Transverse colon (tissue), 4 donors: ENCODE data around the gene AUNIP. TPM values are rescaled to one million over a fixed set of nuclear protein-coding genes. Genes with fewer than 3 reads are reported as not detected.

Experiments
- DNase-seq: peaks from one replicate; pipeline ENCODE4 v3.0.0-alpha.2; 2019
- H3K27ac ChIP-seq, 4 donors: fragments of 200-600 bp; sonication (generic); 2 replicates each; pipeline ENCODE4 v1.5.1; 2016 to 2018; ENCODE audit warnings: inconsistent platforms in 4 of 4
- H3K27me3 ChIP-seq: fragments of 200-600 bp; sonication (generic); 2 replicates; pipeline ENCODE4 v1.5.1; 2017; ENCODE audit warnings: inconsistent platforms
- H3K36me3 ChIP-seq, 4 donors: fragments of 200-600 bp; sonication (generic); 2 replicates each; pipeline ENCODE4 v1.5.1; 2017 to 2019; ENCODE audit warnings: inconsistent platforms in 4 of 4
- H3K4me1 ChIP-seq, 4 donors: fragments of 200-600 bp; sonication (generic); 2 replicates each; pipeline ENCODE4 v1.5.1; 2017 to 2020; ENCODE audit warnings: inconsistent platforms in 4 of 4
- H3K4me3 ChIP-seq, 4 donors: fragments of 200-600 bp; sonication (generic); 1 replicate in 1 of 4; 2 replicates in 3 of 4; pipeline versions ENCODE4 v1.5.1 to v1.6.1; 2017 to 2019; ENCODE audit warnings: inconsistent platforms in 4 of 4
- H3K9me3 ChIP-seq, 2 donors: fragments of 200-600 bp; sonication (generic); 2 replicates each; pipeline ENCODE4 v1.5.1; 2017 to 2019; ENCODE audit warnings: inconsistent platforms in 2 of 2
- CTCF ChIP-seq, 5 experiments: fragments of 200-600 bp in 3 of 5; fragments of 450-650 bp in 2 of 5; sonication (generic) in 3 of 5; IDR thresholded peaks; 1 replicate in 2 of 5; 2 replicates in 3 of 5; pipeline ENCODE4 v1.5.1; 2016 to 2017; ENCODE audit warnings: antibody characterized with exemption in 5 of 5, inconsistent platforms in 3 of 5, mild to moderate bottlenecking in 2 of 5, moderate library complexity in 1 of 5
- EP300 ChIP-seq: sonication (generic); formaldehyde crosslinking; IDR thresholded peaks from one replicate; pipeline ENCODE4 v1.6.1; 2017; ENCODE audit warnings: antibody characterized with exemption, low read depth
- POLR2A ChIP-seq: fragments of 450-650 bp; IDR thresholded peaks from one replicate; pipeline ENCODE4 v1.6.1; 2016; ENCODE audit warnings: antibody characterized with exemption, mild to moderate bottlenecking, moderate library complexity
- POLR2AphosphoS5 ChIP-seq, 3 donors: sonication (generic); formaldehyde crosslinking; IDR thresholded peaks; one replicate each; pipeline ENCODE4 v1.6.1; 2016; ENCODE audit warnings: antibody characterized with exemption in 3 of 3
- WGBS, 2 donors: methylation state at CpG; one replicate each; pipeline ENCODE4 v1.1.5; 2018; ENCODE audit warnings: low coverage in 1 of 2; 5-methylcytosine and 5-hydroxymethylcytosine counted together
- in situ Hi-C, 4 donors: fragments of 200-750 bp; cut with MboI; loops; one replicate each; pipeline versions ENCODE4 v1.15.0 to v1.15.1; 2017; ENCODE audit warnings: low sequenced_read_pairs in 3 of 4, low pct_ligation_motif_present in 1 of 4, low pct_unique_long_range_greater_than_20kb in 1 of 4
- intact Hi-C: fragments of 100-400 bp; cut with DNase I; formaldehyde crosslinking; loops from one replicate; pipeline ENCODE4 v1.15.1; 2023; ENCODE audit warnings: low total_unique reads
- total RNA-seq, 4 donors: library from RNA; depleted of rRNA; stranded (reverse); fragments of >200 nt; gene quantifications; one replicate each; pipeline ENCODE4 v1.1.0, GENCODE V29; 2016

Gene AUNIP
- total RNA-seq, 4 donors from 2014 or later = 0.41 TPM; not detected in 3

DNA sequence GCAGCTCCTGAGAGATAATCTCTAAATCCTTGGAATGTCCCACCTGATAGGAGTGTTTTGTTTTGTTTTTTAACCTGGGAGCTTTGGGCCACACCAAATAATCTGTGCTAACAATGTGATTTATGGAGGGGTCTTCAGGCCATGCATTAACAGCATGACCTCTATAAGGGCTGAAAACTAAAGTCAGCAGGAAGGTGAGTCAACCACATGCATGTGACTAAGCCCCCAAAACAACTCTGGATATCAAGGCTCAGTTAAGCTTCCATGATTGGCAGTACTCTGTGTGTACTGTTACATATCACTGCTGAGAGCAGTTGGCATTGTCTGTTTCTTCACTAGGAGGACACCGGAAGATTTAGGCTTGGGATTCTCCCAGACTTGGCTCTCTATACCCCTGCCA lies 10.7 kb downstream of the AUNIP start:
- in situ Hi-C loops (no loop called here), intact Hi-C loops (no loop called here)
- no peaks in the 10 kb centered on the region for H3K36me3 ChIP-seq
- TF ChIP-seq POLR2A (no peak), EP300 (no peak), CTCF (IDR thresholded peaks at IDR 0.05) (no peak), POLR2AphosphoS5 (IDR thresholded peaks at IDR 0.05) (no peak)
- H3K4me1 ChIP-seq = no peaks in the 10 kb centered on the region
- 77% methylated on average over 1 of the region's 1 CpG; no CpG with 5 or more reads in 1 of the 2 donors for WGBS, 2 donors
- H3K27ac ChIP-seq = no peak overlapping the region
- DNase-seq = no peak
- H3K27me3 ChIP-seq = no peaks in the 10 kb centered on the region
- no peak overlapping the region for H3K4me3 ChIP-seq
- H3K9me3 ChIP-seq = no peaks in the 10 kb centered on the region

GRCh38 chr1:25847929-25848328 lies 11.3 kb downstream of the AUNIP start:
- DNase-seq = no peak
- Histone ChIP-seq H3K27me3 (no peaks in the 10 kb centered on the region), H3K27ac (no peak overlapping the region), H3K9me3 (no peaks in the 10 kb centered on the region), H3K4me1 (no peaks in the 10 kb centered on the region), H3K4me3 (no peak overlapping the region), H3K36me3 (no peaks in the 10 kb centered on the region)
- 75 to 81% methylated on average over 2 to 4 of the region's 4 CpGs for WGBS, 2 donors
- in situ Hi-C loops = no loop called here
- intact Hi-C loops = no loop called here
- TF ChIP-seq EP300 (no peak), CTCF (IDR thresholded peaks at IDR 0.05) (no peak), POLR2AphosphoS5 (IDR thresholded peaks at IDR 0.05) (no peak), POLR2A (no peak)

DNA sequence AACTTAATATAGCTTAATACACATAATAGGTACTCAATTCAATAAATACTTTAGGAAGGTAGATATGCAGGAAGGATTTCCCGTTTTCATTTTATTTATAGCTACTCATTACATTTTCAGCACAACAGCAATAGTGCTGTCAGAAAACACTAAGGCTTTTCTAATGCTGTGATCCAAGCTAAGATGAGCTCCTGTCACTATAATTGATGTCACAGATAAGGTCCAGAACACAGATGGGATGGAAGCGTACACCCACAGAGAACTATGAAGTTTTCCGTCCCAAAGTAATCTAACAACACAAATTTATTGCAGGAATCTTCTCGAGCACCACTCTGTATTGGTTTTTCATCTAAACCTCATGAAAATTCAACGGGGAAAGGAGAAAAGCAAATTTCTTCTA lies 13.6 kb downstream of the AUNIP start:
- in situ Hi-C loops = no loop called here
- H3K4me3 ChIP-seq = no peak overlapping the region
- 67 to 83% methylated on average over 1 to 5 of the region's 5 CpGs for WGBS, 2 donors
- no peaks in the 10 kb centered on the region for H3K36me3 ChIP-seq
- no peaks in the 10 kb centered on the region for H3K4me1 ChIP-seq
- H3K27ac ChIP-seq = no peak overlapping the region
- intact Hi-C loops = no loop called here
- TF ChIP-seq POLR2AphosphoS5 (IDR thresholded peaks at IDR 0.05) = no peak
- no peak for TF ChIP-seq EP300
- no peak for TF ChIP-seq CTCF (IDR thresholded peaks at IDR 0.05)
- TF ChIP-seq POLR2A = no peak
- H3K9me3 ChIP-seq = no peaks in the 10 kb centered on the region
- DNase-seq = no peak
- no peaks in the 10 kb centered on the region for H3K27me3 ChIP-seq

- no peaks in the 10 kb centered on the region for H3K27me3 ChIP-seq
- intact Hi-C loops (no loop called here), in situ Hi-C loops (no loop called here)
- H3K9me3 ChIP-seq = no peaks in the 10 kb centered on the region
- H3K36me3 ChIP-seq = no peaks in the 10 kb centered on the region
- H3K4me1 ChIP-seq = no peaks in the 10 kb centered on the region
- WGBS, 2 donors = 88 to 90% methylated on average over 3 of the region's 3 CpGs
- no peak overlapping the region for H3K27ac ChIP-seq
- no peak overlapping the region for H3K4me3 ChIP-seq
- no peak for DNase-seq
- TF ChIP-seq CTCF (IDR thresholded peaks at IDR 0.05) (no peak), POLR2AphosphoS5 (IDR thresholded peaks at IDR 0.05) (no peak), EP300 (no peak), POLR2A (no peak)
Observed at GRCh38 chr1:25844536-25845337, 14.5 kb downstream of the AUNIP start.
